NOMO-1 treated with DMSO at 0.1 percent for 48 hours (cell line): ENCODE measurements around the gene TMPRSS9.

Experiments used
- DNase-seq: peaks from one replicate; lab custom pipeline; 2025; ENCODE audit not compliant: unreplicated experiment; lab: John Stamatoyannopoulos, UW

Gene TMPRSS9

GRCh38 chr19:2329149-2329478 lies 31.0 kb upstream of the TMPRSS9 start:
- no peak for DNase-seq

GRCh38 chr19:2329501-2329916 lies 30.6 kb upstream of the TMPRSS9 start:
- DNase-seq, result no peak

- no peak for DNase-seq
These were observed 29.8 kb upstream of the TMPRSS9 start for GRCh38 chr19:2330255-2330631.

GRCh38 chr19:2330632-2331284 lies 29.3 kb upstream of the TMPRSS9 start:
- DNase-seq, result no peak

GRCh38 chr19:2331601-2332246 lies 28.3 kb upstream of the TMPRSS9 start:
- no peak for DNase-seq

GRCh38 chr19:2332341-2333026 lies 27.6 kb upstream of the TMPRSS9 start:
- DNase-seq, result no peak

- DNase-seq, result no peak
These were observed 26.8 kb upstream of the TMPRSS9 start for GRCh38 chr19:2333027-2333806.

GRCh38 chr19:2333807-2334211 lies 26.3 kb upstream of the TMPRSS9 start:
- DNase-seq, result no peak

- DNase-seq, result no peak
These were observed 25.6 kb upstream of the TMPRSS9 start for GRCh38 chr19:2334426-2334825.

GRCh38 chr19:2334986-2335846 lies 24.8 kb upstream of the TMPRSS9 start:
- no peak for DNase-seq

GRCh38 chr19:2335848-2336247 lies 24.2 kb upstream of the TMPRSS9 start:
- DNase-seq, result no peak

GRCh38 chr19:2336528-2337328 lies 23.3 kb upstream of the TMPRSS9 start:
- DNase-seq, result no peak

GRCh38 chr19:2337329-2337707 lies 22.7 kb upstream of the TMPRSS9 start:
- DNase-seq, result no peak

- no peak for DNase-seq
These were observed 21.9 kb upstream of the TMPRSS9 start for GRCh38 chr19:2338055-2338615.

GRCh38 chr19:2338751-2339643 lies 21.1 kb upstream of the TMPRSS9 start:
- DNase-seq, result no peak

GRCh38 chr19:2339644-2340310 lies 20.3 kb upstream of the TMPRSS9 start:
- DNase-seq, result no peak

GRCh38 chr19:2340496-2341243 lies 19.4 kb upstream of the TMPRSS9 start:
- no peak for DNase-seq
